Endometrial microvascular endothelial cells (primary cell): ENCODE data around the gene SF3A2. TPM values are rescaled to one million over a fixed set of nuclear protein-coding genes. Genes with fewer than 3 reads are reported as not detected.

Experiments
- in situ Hi-C: cut with HindIII; loops from 2 replicates; pipeline ENCODE4 v1.10.0; 2017; ENCODE audit warnings: low sequenced_read_pairs, low pct_unique_long_range_greater_than_20kb; ENCODE audit errors: inconsistent ontology term
- total RNA-seq: library from RNA; depleted of rRNA; stranded (reverse); fragments of >200 nt; gene quantifications from one replicate; pipeline ENCODE4 v1.2.3, GENCODE V29; 2015; ENCODE audit errors: inconsistent ontology term

The SF3A2 gene
- total RNA-seq, 1 donor from 2014 or later = 51.0 TPM

DNA sequence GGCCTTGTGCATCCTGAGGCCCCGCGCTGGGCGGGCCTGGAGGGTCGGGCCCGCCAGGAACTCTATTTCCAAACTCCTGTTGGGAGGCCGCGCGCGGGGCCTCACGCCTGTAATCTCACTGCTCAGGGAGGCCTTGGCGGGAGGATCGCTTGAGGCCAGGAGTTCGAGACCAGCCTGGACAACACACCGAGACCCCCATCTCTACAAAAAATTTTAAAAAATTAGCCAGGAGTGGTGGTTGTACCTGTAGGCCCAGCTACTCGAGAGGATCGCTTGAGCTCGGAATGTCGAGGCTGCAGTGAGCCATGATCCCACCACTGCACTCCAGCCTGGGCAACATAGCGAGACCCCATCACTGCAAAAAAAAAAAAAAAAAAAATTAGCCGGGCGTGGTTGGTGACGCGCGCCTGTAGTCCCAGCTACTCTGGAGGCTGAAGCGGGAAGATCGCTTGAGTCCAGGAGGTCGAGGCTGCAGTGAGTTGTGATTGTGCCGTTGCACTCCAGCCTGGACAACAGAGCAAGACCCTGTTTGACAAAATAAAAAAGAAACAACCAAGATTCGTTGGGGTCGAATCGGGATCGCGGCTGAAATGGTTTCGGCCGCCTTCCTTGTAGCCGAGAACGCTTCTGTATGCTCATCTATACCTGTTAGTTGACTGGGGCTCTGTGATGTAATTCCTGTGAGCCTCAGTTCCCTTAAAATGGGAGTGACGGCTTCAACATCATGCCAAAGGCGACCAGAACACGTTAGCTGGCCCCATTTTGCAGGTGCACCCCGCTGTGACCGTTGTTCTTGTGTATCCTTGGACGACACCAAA, 636 bp downstream of the SF3A2 start:
- in situ Hi-C loops = no loop called here

DNA sequence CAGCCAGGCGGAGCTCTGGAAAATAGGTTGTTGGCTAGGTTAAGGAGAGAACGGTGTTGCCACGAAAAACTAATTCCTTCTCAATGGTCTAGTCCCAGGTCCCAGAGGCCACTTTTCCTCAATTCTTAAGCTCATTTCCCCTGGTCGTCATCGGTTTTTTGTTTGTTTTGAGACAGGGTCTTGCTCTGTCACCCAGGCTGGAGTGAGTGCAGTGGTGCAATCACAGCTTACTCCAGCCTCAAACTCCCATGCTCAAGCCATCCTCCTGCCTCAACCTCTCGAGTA, 1.2 kb downstream of the SF3A2 start:
- in situ Hi-C loops = no loop called here

DNA sequence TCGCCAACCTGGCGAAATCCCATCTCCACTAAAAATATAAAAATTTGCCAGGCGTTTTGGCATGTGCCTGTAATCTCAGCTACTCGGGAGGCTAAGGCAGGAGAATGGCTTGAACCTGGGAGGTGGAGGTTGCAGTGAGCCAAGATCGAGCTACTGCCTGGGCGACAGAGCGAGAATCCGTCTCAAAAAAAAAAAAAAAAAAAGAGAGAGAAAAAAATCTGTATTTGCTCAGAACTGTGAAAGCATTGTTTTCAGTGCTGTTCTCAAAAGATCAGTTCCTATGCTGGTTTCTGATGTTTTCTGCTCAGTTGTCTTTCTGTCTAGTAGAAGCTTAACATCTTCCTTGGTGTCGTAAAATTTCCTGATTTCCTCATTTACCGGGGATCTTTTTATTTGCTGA, 2.5 kb downstream of the SF3A2 start:
- in situ Hi-C loops = no loop called here

DNA sequence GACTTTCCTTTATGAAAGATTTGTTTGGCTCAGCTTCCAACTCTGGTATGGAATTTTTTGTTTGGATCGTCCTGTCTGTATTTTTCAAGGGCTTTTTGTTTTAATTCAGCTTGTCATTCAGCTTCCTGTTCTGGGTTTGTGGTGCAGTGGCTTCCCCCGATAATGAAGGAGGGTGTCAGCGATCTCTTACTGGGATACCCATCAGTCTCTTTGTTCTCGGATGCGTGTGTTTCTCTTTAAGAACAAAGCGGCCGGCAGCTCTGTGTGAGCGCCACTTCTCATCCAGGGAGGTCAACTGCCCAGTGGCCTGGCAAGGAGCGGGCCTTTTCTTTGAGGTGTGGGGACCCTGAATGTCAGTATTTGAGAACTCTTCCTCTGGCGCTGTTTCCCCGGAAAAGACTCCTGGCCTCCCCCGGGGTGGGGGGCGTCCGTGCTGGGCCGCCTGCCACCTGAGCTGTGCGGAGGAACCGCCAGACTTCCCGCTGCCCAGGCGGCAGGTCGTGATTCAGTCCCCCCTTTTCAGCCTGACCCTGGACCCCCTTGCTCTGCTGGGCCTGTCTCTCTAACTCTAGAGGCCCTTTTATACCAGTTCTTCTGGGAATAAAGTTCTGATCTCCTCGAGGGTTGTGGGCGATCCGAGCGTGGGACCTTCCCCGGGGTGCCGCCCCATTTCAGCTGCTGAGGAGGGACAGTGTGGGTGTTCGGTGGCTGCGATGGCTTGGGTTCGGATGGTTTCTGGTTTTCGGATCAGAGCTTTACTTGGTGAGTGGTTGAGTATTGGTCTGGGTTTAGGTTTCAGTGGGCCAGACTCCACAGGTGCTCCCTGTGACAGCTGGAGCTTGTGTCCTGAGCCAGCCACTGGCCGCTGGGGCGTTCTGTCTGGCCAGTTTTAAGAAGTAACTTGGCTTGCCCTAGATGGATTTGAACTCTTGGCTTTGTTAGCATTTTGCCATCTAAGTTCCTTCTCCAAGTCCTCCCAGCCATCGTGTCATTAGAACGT, 3.4 kb downstream of the SF3A2 start:
- in situ Hi-C loops = no loop called here

DNA sequence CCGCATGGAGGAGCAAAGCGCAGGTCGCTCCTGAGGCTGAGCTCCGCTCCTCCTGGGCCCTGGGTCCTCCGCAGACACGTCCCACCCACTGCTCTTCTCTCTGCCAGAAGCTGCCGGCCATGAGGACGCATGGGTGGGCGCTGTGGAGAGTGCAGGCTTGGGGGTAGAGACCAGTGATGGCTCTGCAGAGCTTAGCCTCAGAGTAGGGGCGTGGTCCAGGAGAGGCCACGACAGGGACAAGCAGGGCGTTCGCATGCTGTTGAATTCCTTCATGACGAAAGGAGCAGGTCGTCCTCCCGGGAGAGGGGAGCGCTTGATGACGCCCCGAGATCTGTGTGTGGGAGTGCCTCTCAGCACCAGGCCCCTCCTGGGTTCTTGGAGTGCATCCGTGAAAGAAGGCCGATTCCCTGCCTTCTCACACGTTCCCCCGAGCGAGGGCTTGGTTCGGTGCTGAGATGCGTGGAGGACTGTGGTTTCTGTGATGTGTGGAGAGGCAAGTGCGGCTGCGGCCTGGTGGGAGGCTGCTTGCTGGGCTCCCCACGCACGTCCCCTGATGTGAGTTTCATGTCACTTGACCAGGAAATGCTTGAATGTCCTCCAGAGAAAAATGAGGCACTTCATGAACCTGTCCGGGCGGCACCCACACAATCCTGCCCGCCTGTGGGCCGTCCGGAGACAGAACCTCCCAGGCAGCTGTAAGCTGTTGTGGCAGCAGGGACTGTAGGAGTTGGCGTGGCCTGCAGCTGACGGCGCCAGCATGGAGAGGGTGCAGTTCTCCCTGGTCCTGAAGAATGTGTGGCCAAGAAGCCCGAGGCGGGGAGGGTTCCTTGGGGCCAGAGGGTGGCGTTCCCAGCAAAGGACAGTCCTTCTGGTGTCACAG, 4.5 kb downstream of the SF3A2 start:
- in situ Hi-C loops = no loop called here

DNA sequence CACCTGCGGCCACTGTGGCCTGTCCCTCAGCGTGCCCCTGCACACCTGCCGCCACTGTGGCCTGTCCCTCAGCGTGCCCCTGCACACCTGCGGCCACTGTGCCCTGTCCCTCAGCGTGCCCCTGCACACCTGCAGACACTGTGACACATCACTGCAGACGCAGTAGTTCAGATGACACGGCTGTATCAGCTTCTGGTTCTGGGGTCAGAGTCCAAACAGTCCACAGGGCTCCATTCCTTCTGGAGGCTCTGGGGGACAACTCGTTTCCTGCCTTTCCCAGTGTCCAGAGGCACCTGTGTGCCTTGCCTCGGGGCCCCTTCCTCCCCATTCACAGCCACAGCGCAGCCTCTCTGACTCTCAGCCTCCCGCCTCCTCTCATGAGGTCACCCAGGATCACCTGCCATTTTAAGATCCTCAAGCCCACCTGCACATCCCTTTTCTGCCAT, 5.5 kb downstream of the SF3A2 start:
- in situ Hi-C loops = no loop called here

DNA sequence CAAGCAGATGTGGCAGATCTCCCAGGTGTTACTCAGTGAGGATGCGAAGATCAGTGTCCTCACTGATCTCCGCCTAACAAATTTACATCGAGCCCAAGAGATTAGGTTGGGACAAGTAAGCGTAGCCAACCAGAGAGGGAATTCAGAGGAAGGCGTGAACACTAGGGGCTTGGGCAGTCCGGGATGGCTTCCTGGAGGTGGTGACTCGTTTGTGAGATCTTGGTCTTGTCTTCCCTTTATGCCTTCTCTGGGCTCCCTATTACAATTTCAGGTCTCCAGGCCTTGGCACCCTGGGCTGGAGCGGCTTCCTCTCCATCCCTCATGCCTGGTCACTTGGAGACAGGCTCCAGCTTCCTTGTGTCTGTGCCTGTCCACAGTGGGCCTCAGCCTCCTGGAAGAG, 6.2 kb downstream of the SF3A2 start:
- in situ Hi-C loops = no loop called here

DNA sequence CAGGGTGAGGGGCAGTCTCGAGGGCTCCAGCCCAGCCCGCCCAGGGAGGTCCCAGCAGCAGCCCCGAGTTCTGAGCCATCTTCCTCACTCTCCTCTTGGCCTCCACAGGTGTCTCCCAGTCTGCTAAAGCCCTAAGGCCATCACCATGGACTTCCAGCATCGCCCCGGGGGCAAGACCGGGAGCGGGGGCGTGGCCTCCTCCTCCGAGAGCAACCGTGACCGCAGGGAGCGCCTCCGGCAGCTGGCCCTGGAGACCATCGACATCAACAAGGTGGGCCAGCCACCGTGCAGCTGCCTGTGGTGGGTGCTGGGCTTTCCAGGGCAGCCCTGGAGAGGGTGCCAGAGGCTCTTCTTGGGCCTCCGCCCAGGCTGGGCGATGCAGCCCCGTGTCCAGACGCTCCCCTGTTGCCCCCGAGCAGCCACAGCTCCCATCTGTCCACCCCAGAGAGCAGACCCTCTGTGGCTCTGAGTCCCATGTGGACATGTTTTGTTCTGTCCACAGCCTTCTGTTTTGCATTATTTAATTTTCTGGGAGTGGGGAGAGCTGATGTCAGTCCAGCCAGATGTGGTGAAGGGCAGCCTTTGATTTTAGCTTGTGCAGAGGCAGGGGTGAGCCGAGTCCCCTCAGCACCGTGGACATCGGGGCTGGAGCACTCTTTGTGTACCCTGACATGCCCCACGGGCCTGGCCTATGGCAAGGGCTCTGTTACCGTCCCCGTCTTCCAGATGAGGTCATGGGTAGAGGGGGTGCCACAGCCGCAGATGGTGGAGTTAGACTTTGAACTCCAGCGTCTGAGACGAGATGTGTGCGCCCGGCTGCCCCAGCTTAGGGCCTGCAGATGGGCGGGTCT, 6.9 kb downstream of the SF3A2 start:
- in situ Hi-C loops = no loop called here

DNA sequence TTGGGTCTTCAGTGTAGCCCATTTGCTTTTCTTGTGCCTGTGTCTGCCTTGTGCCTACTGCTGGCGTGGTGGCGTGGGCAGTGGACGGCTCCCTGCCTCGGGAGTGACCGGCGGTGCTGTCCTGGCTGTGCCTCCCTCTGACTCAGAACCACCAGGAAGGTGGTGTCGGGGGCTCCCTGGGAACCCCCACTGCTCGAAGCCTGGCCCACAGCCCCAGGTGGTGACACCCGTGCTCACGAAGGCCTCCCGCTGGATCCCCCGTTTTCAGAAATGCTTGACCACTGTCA, 7.4 kb downstream of the SF3A2 start:
- in situ Hi-C loops = no loop called here

DNA sequence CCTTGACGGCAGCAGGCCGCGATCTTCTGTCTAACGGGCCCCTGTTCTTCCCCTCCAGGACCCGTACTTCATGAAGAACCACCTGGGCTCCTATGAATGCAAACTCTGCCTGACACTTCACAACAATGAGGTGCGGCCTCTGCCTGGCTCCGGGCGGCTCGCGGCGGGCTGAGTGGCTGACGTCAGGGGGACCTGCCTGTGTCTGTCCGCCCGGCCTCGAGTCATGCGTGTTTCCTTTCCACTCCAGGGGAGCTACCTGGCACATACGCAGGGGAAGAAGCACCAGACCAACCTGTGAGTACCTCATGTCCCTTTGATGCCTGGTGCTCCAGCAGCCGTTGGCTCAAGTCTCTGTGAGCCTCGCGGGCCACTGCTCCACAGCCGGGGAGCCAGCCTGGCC, 7.9 kb downstream of the SF3A2 start:
- in situ Hi-C loops = no loop called here

DNA sequence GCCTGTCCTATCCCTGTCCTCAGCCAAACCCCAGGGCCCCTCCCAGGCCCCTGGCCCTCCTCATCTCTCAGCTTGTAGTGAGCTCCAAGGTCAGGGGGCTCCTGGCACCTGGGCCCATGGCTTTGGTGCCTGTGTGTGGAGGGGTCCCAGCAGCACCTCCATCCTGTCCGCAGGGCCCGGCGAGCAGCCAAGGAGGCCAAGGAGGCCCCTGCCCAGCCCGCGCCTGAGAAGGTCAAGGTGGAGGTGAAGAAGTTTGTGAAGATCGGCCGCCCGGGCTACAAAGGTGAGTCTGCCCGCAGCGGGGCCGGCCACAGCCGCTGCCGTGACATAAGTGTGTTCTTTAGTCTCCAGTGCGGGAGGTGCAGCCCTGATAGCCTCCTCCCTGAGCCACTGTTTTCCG, 8.6 kb downstream of the SF3A2 start:
- in situ Hi-C loops = no loop called here

DNA sequence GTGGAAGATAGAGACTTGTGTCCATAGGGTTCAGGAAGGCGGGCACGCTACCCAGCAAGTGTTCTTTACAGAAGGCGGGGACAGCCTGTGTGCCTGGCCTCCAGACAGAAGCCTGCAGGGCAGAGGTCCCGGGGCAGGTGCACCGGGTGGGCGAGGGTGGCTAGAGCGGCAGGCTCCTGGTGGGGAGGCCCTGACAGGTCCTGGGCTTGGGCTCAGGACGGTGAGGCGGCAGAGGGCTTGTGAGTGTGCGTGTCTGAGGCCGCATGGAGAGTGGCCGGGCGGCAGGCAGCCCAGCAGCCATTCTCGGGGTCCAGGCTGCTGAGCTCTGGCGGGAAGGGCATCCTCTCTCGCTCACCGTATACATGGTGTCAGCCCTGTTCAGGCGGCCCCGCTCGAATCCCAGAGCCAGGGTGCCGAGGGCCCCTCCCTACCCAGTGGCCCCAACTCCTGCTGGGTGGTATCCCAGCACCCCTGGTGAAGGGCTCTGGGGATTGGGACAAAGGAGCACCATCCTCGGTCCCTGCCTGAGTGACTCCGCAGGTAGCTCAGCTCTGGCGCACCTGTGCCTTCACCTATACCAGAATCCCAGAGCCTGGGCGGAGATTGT, 9.5 kb downstream of the SF3A2 start:
- in situ Hi-C loops = no loop called here

DNA sequence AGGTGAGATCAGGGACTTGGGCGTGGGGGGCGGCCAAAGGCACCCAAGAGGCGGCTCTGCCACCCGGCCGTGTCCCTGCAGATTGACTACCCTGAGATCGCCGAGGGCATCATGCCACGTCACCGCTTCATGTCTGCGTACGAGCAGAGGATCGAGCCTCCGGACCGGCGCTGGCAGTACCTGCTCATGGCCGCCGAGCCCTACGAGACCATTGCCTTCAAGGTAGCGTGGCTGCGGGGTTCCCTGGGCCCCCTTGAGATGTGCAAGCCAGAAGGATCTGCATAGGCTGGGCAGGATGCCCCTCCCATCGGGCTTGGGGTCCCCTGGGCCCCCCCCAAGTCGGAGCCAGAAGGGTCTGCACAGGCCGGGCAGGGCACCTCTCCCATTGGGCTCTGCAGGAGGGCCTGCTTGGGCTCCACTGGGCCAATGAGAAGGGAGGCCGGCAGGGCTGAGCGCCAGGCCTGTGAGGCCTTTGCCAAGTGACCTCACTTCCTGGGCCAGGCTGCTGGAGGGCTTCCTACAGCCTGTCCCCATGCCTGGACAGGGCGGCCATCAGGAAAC, 10.3 kb downstream of the SF3A2 start:
- in situ Hi-C loops = no loop called here

DNA sequence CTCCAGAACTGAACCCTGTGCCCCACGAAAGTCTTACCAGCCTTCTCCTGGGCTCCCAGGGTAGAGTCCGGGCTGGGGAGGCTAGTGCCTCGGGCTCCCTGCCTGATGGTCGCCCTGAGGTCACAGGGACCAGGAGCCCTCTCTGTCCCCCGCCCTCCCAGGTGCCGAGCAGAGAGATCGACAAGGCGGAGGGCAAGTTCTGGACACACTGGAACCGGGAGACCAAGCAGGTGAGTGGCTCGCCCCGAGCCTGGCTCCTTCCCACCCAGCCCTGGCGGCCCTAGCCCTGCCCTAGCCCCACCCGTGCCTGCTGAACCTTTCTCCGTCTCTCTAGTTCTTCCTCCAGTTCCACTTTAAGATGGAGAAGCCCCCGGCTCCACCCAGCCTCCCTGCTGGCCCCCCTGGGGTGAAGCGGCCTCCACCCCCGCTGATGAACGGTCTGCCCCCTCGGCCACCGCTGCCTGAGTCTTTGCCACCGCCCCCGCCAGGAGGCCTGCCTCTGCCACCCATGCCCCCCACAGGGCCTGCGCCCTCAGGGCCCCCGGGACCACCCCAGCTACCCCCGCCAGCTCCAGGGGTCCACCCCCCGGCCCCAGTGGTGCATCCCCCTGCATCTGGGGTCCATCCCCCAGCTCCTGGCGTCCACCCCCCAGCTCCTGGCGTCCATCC, 10.9 kb downstream of the SF3A2 start:
- in situ Hi-C loops = no loop called here

DNA sequence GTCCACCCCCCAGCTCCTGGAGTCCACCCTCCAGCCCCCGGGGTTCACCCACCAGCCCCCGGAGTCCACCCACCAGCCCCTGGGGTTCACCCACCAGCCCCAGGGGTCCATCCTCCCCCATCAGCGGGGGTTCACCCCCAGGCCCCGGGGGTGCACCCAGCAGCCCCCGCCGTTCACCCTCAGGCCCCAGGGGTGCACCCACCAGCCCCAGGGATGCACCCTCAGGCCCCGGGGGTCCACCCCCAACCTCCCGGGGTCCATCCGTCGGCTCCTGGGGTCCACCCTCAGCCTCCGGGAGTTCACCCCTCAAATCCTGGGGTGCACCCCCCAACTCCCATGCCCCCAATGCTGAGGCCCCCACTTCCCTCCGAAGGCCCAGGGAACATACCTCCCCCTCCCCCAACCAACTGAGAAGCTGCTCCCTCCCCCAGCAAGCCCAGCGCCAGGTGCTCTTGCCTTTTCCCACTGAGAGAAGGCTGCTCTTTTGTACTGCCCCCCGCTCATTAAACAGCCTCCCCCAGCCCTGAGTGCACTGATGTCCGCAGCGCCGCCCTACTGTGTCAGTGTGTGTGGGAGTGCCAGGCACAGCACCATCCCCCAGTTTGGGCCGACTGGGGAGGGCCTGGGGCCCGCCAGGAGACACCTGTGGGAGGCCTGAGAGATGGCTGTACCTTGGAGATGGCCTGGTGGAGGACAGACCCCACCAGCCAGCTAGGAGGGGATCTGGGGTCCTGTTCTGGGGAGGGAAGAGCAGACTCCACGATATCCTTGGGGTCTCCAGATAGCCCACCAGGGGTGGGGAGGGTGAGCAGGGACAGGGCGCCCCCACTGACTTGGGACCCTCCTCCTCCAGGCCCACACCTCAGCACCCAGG, 11.7 kb downstream of the SF3A2 start:
- in situ Hi-C loops = no loop called here

DNA sequence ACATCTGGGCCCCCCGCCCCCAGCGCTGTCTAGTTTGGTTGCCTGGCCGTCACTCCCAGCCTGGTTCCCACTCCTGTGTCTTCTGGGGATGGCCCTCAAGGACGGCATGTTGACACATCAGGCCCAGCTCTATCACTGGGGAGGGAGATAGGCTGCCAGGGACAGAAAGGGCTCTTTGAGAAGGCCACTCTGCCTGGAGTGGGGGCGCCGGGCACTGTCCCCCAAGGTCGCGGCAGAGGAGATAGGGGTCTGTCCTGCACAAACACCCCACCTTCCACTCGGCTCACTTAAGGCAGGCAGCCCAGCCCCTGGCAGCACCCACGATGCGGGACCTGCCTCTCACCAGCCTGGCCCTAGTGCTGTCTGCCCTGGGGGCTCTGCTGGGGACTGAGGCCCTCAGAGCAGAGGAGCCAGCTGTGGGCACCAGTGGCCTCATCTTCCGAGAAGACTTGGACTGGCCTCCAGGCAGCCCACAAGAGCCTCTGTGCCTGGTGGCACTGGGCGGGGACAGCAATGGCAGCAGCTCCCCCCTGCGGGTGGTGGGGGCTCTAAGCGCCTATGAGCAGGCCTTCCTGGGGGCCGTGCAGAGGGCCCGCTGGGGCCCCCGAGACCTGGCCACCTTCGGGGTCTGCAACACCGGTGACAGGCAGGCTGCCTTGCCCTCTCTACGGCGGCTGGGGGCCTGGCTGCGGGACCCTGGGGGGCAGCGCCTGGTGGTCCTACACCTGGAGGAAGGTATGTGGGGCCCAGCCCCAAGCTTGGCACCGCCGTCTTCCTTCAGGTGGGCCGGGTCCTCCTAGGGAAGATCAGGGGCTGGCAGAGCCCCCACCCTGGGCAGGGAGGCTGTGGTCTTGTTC, 12.6 kb downstream of the SF3A2 start, which contains the start of gene AMH:
Gene AMH (plus strand): TSS at position 314 of the 857 bp plus-strand sequence. CDS start 10 bp downstream, at position 324.
- in situ Hi-C loops = no loop called here
